PC-3 (cell line): ENCODE data around the gene LHX8.

ENCODE experiments used
- EZH2 ChIP-seq: fragments of 300-600 bp; sonication (generic); IDR thresholded peaks from one replicate; pipeline ENCODE4 v1.6.1; 2017; ENCODE audit warnings: antibody characterized with exemption, mild to moderate bottlenecking, low read length; ENCODE audit not compliant: unreplicated experiment
- EZH2phosphoT487 ChIP-seq: fragments of 300-600 bp; sonication (generic); IDR thresholded peaks from 2 replicates; pipeline ENCODE4 v1.6.1; 2018; ENCODE audit warnings: mild to moderate bottlenecking, antibody characterized with exemption, low read length, borderline replicate concordance
- TF ChIP-seq, protein P1 (sequence below): fragments of 300-600 bp; sonication (generic); conservative IDR thresholded peaks from 2 replicates; pipeline ENCODE4 v1.5.1; 2017; ENCODE audit warnings: antibody characterized with exemption, low read depth, mild to moderate bottlenecking, low read length

DNA sequence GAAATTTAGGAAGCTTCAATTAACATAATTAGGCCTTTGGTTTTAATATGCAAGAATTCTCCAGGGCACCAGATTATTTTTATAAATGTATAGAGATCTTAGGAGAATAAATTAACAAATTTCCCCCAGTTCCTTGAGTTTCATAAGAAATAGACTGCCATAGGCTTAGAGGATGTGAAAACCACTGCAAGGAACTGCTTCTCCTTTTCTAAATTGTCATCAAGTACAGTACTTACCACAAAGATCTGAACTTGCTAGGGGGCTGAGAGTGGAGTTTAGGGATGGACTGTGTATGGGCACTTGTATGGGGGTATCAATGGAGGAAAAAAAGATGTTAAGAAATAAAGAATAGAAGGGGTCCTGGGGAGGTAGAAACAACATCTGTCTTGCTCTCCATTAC lies 31.1 kb downstream of the LHX8 start:
- TF ChIP-seq, protein P1, sequence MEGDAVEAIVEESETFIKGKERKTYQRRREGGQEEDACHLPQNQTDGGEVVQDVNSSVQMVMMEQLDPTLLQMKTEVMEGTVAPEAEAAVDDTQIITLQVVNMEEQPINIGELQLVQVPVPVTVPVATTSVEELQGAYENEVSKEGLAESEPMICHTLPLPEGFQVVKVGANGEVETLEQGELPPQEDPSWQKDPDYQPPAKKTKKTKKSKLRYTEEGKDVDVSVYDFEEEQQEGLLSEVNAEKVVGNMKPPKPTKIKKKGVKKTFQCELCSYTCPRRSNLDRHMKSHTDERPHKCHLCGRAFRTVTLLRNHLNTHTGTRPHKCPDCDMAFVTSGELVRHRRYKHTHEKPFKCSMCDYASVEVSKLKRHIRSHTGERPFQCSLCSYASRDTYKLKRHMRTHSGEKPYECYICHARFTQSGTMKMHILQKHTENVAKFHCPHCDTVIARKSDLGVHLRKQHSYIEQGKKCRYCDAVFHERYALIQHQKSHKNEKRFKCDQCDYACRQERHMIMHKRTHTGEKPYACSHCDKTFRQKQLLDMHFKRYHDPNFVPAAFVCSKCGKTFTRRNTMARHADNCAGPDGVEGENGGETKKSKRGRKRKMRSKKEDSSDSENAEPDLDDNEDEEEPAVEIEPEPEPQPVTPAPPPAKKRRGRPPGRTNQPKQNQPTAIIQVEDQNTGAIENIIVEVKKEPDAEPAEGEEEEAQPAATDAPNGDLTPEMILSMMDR = no peak
- TF ChIP-seq EZH2 (no peak), EZH2phosphoT487 (no peak)
